CD14-positive monocyte (primary cell): ENCODE measurements around the gene EPHB4. TPM values are rescaled to one million over a fixed set of nuclear protein-coding genes. Genes with fewer than 3 reads are reported as not detected.
A peak's percentile ranks its signal among the peaks of the same experiment; 100 is the strongest.

ENCODE experiments used
- DNase-seq, 3 donors: peaks; one replicate each; pipeline ENCODE4 v3.0.0-alpha.2; 2011 to 2022
- H2AFZ ChIP-seq: 2 replicates; pipeline ENCODE4 v1.6.0; 2012; ENCODE audit warnings: mild to moderate bottlenecking, low read depth, low read length, inconsistent platforms; ENCODE audit not compliant: insufficient read depth, poor library complexity, severe bottlenecking
- H3K27ac ChIP-seq, 2 donors: 1 replicate in 1 of 2; 2 replicates in 1 of 2; pipeline ENCODE4 v1.5.1; 2012 to 2013; ENCODE audit warnings: low read length in 2 of 2, control low read depth in 1 of 2, inconsistent platforms in 1 of 2, low read depth in 1 of 2, mild to moderate bottlenecking in 1 of 2
- H3K27me3 ChIP-seq, 2 donors: one replicate each; pipeline versions ENCODE4 v1.6.0 to v1.6.1; 2011 to 2013; ENCODE audit warnings: low read length in 2 of 2; ENCODE audit not compliant: control insufficient read depth in 2 of 2, insufficient read depth in 2 of 2
- H3K36me3 ChIP-seq, 2 donors: replicated peaks in 1 of 2; 1 replicate in 1 of 2; 2 replicates in 1 of 2; pipeline versions ENCODE4 v1.5.1 to v1.6.1; 2012 to 2013; ENCODE audit warnings: low read length in 2 of 2, control low read depth in 1 of 2, inconsistent platforms in 1 of 2, mild to moderate bottlenecking in 1 of 2; ENCODE audit not compliant: insufficient read depth in 2 of 2, control insufficient read depth in 1 of 2
- H3K4me1 ChIP-seq, 2 donors: 1 replicate in 1 of 2; 2 replicates in 1 of 2; pipeline versions ENCODE4 v1.5.1 to v1.6.1; 2012 to 2013; ENCODE audit warnings: low read length in 2 of 2, control low read depth in 1 of 2, inconsistent platforms in 1 of 2, mild to moderate bottlenecking in 1 of 2, moderate library complexity in 1 of 2; ENCODE audit not compliant: insufficient read depth in 2 of 2, control insufficient read depth in 1 of 2
- H3K4me2 ChIP-seq: replicated peaks from 2 replicates; pipeline ENCODE3; 2012; ENCODE audit warnings: low read length, moderate library complexity, mild to moderate bottlenecking; ENCODE audit not compliant: poor library complexity, severe bottlenecking; ENCODE audit errors: extremely low read depth
- H3K4me3 ChIP-seq, 3 experiments: fragments of 200-600 bp in 1 of 3; sonication (generic) in 1 of 3; replicated peaks in 1 of 3; 1 replicate in 2 of 3; 2 replicates in 1 of 3; pipeline ENCODE4 v1.5.1; 2011 to 2013; ENCODE audit warnings: low read length in 3 of 3, mild to moderate bottlenecking in 3 of 3, control low read depth in 2 of 3, low read depth in 2 of 3, inconsistent platforms in 1 of 3, moderate library complexity in 1 of 3
- H3K79me2 ChIP-seq: 2 replicates; pipeline ENCODE4 v1.6.0; 2012; ENCODE audit warnings: mild to moderate bottlenecking, control low read depth, inconsistent platforms, low read length, moderate library complexity; ENCODE audit not compliant: insufficient read depth
- H3K9ac ChIP-seq: 2 replicates; pipeline ENCODE4 v1.6.0; 2017; ENCODE audit warnings: low read length, mild to moderate bottlenecking; ENCODE audit not compliant: insufficient read depth, poor library complexity, severe bottlenecking
- H3K9me3 ChIP-seq, 2 donors: replicated peaks in 1 of 2; 1 replicate in 1 of 2; 2 replicates in 1 of 2; pipeline versions ENCODE4 v1.5.1 to v1.6.1; 2012 to 2013; ENCODE audit warnings: low read length in 2 of 2, control low read depth in 1 of 2; ENCODE audit not compliant: control insufficient read depth in 1 of 2, insufficient read depth in 1 of 2
- H4K20me1 ChIP-seq: 2 replicates; pipeline ENCODE4 v1.6.0; 2012; ENCODE audit warnings: mild to moderate bottlenecking, low read length, control low read depth, moderate library complexity; ENCODE audit not compliant: insufficient read depth
- H3K27ac Mint-ChIP-seq, 7 donors: one replicate each; pipeline ENCODE4 v1.8.0; 2020; ENCODE audit warnings: mild to moderate bottlenecking in 7 of 7, mixed read lengths in 7 of 7, moderate library complexity in 6 of 7, inconsistent platforms in 2 of 7
- H3K27me3 Mint-ChIP-seq, 3 donors: one replicate each; pipeline ENCODE4 v1.8.0; 2021 to 2022; ENCODE audit warnings: low read depth in 3 of 3, mild to moderate bottlenecking in 3 of 3, mixed read lengths in 3 of 3, moderate library complexity in 3 of 3, inconsistent platforms in 1 of 3
- H3K36me3 Mint-ChIP-seq, 2 donors: one replicate each; pipeline ENCODE4 v1.8.0; 2020; ENCODE audit warnings: mixed read lengths in 2 of 2, inconsistent platforms in 1 of 2, mild to moderate bottlenecking in 1 of 2
- H3K4me1 Mint-ChIP-seq: one replicate; pipeline ENCODE4 v1.8.0; 2020; ENCODE audit warnings: mild to moderate bottlenecking, mixed read lengths
- H3K4me3 Mint-ChIP-seq, 2 donors: one replicate each; pipeline ENCODE4 v1.8.0; 2020; ENCODE audit warnings: mild to moderate bottlenecking in 2 of 2, mixed read lengths in 2 of 2, moderate library complexity in 1 of 2
- H3K9me3 Mint-ChIP-seq, 7 donors: one replicate each; pipeline ENCODE4 v1.8.0; 2020 to 2022; ENCODE audit warnings: mixed read lengths in 7 of 7, mild to moderate bottlenecking in 6 of 7, moderate library complexity in 6 of 7, inconsistent platforms in 2 of 7
- WGBS: methylation state at CpG from one replicate; pipeline ENCODE4 v1.1.5; 2013; ENCODE audit warnings: missing lambda C conversion rate; ENCODE audit not compliant: insufficient coverage; 5-methylcytosine and 5-hydroxymethylcytosine counted together
- intact Hi-C, 2 donors: fragments of 100-400 bp; cut with micrococcal nuclease; formaldehyde crosslinking; loops; one replicate each; pipeline versions ENCODE4 v1.15.0 to v1.15.1; 2023
- polyA plus RNA-seq, 3 donors: library from polyadenylated mRNA; depleted of rRNA in 1 of 3; unstranded in 2 of 3; stranded (reverse) in 1 of 3; fragments of 300-500 nt in 2 of 3; fragments of >200 nt in 1 of 3; fragmentation: Illumina TruSeq in 2 of 3; gene quantifications; 1 replicate in 2 of 3; 2 replicates in 1 of 3; pipeline ENCODE4 v1.2.3, GENCODE V29; 2012 to 2021
- TF ChIP-seq, protein P1 (sequence below): fragments of 200-600 bp; IDR thresholded peaks from one replicate; pipeline ENCODE4 v1.8.0; 2022; ENCODE audit warnings: antibody characterized with exemption, mild to moderate bottlenecking

The EPHB4 gene
- polyA plus RNA-seq, 3 donors, result 5.0 to 6.5 (median 5.7) TPM

DNA sequence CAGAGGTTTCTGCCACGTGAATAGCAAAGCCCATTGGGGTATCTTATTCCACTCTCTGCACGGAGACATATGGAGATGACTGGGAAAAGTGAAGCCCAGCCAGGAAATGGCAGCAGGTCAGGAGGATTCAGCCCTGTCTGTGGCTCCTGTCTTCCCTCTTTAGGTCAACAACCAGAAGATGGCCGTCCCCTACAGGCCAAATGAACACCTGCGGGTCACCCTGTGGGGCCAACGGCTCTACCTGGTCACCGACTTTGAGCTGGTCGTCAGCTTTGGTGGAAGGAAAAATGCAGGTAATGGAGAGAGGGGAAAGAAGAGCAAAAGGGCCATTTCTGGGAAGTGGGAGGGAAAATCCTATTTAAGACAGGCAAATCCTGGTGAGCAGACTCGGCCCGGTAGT, 38.3 kb downstream of the EPHB4 start:
- Histone ChIP-seq H4K20me1 (no peaks in the 10 kb centered on the region), H3K9ac (no peak overlapping the region)

DNA sequence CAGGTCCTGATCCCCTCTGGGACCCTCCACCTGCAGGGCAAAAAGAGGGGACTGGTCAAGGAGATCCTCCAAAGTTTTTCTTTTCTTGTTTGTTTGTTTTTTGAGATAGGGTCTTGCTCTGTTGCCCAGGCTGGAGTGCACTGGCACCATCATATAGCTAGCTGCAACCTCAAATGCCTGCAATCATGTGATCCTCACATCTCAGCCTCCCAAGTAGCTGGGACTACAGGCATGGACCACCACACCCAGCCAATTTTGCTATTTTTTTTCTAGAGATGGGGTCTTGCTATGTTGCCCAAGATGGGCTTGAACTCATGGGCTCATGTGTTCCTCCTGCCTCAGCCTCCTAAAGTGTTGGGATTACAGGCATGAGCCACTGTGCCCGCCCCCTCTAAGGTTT, 41.0 kb downstream of the EPHB4 start:
- no peak overlapping the region for H3K27ac Mint-ChIP-seq
- Histone ChIP-seq H3K9me3 (no peaks in the 10 kb centered on the region), H3K27me3 (no peaks in the 10 kb centered on the region), H3K4me2 (no peak overlapping the region), H3K4me1 (peaks cover 0 to 4% of the 10 kb centered on the region in 2 donors), H3K79me2 (no peaks in the 10 kb centered on the region), H3K4me3 (no peak overlapping the region), H3K9ac (no peak overlapping the region), H3K36me3 (no peaks in the 10 kb centered on the region), H2AFZ (peak overlapping the region; percentile 54), H3K27ac (no peak overlapping the region), H4K20me1 (no peaks in the 10 kb centered on the region)
- TF ChIP-seq, protein P1, sequence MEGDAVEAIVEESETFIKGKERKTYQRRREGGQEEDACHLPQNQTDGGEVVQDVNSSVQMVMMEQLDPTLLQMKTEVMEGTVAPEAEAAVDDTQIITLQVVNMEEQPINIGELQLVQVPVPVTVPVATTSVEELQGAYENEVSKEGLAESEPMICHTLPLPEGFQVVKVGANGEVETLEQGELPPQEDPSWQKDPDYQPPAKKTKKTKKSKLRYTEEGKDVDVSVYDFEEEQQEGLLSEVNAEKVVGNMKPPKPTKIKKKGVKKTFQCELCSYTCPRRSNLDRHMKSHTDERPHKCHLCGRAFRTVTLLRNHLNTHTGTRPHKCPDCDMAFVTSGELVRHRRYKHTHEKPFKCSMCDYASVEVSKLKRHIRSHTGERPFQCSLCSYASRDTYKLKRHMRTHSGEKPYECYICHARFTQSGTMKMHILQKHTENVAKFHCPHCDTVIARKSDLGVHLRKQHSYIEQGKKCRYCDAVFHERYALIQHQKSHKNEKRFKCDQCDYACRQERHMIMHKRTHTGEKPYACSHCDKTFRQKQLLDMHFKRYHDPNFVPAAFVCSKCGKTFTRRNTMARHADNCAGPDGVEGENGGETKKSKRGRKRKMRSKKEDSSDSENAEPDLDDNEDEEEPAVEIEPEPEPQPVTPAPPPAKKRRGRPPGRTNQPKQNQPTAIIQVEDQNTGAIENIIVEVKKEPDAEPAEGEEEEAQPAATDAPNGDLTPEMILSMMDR, result no peak
- H3K36me3 Mint-ChIP-seq, result no peaks in the 10 kb centered on the region
- intact Hi-C loops, result no loop called here
- no CpG with 5 or more reads among the region's 1 CpG for WGBS
- H3K4me1 Mint-ChIP-seq, result peaks cover 6% of the 10 kb centered on the region
- H3K27me3 Mint-ChIP-seq, result peaks cover 6 to 17% (median 8%) of the 10 kb centered on the region in 3 donors
- H3K4me3 Mint-ChIP-seq, result no peak overlapping the region
- no peak for DNase-seq
- H3K9me3 Mint-ChIP-seq, result peaks cover 0 to 8% (median 4%) of the 10 kb centered on the region in 7 donors

More for the DNA sequence above, 38.3 kb downstream of the EPHB4 start:
- Mint-ChIP-seq H3K27ac (peak overlapping the region in 1 of 7 donors; percentile 79), H3K27me3 (peaks cover 3 to 22% (median 4%) of the 10 kb centered on the region in 3 donors), H3K9me3 (peaks cover 0 to 5% (median 1%) of the 10 kb centered on the region in 7 donors), H3K4me1 (peaks cover 6% of the 10 kb centered on the region), H3K4me3 (no peak overlapping the region), H3K36me3 (no peaks in the 10 kb centered on the region)
- no peak for DNase-seq
- no peak overlapping the region for H3K4me2 ChIP-seq
- H3K4me1 ChIP-seq, result peaks cover 0 to 4% of the 10 kb centered on the region in 2 donors
- no peak overlapping the region for H3K4me3 ChIP-seq
- intact Hi-C loops, result no loop called here
- no peak overlapping the region for H2AFZ ChIP-seq
- no peak overlapping the region for H3K27ac ChIP-seq
- no peaks in the 10 kb centered on the region for H3K79me2 ChIP-seq
- no peaks in the 10 kb centered on the region for H3K9me3 ChIP-seq
- TF ChIP-seq, protein P1, result no peak
- WGBS, result 91% methylated on average over 8 of the region's 9 CpGs
- no peaks in the 10 kb centered on the region for H3K36me3 ChIP-seq
- no peaks in the 10 kb centered on the region for H3K27me3 ChIP-seq
